HEK293T (cell line): Measurements from ENCODE around the gene MAN1C1.

Experiments
- ARNT ChIP-seq: fragments of 450-650 bp; IDR thresholded peaks from 2 replicates; pipeline ENCODE4 v1.6.1; 2017; ENCODE audit warnings: mild to moderate bottlenecking
- BHLHE40 ChIP-seq: fragments of 450-650 bp; IDR thresholded peaks from 2 replicates; pipeline ENCODE4 v1.6.1; 2016; ENCODE audit warnings: mild to moderate bottlenecking, moderate library complexity, borderline replicate concordance
- FOXA1 ChIP-seq: fragments of 450-650 bp; IDR thresholded peaks from 2 replicates; pipeline ENCODE4 v1.6.1; 2016; ENCODE audit warnings: mild to moderate bottlenecking
- FOXK2 ChIP-seq: fragments of 450-650 bp; IDR thresholded peaks from 2 replicates; pipeline ENCODE4 v1.6.1; 2016; ENCODE audit warnings: mild to moderate bottlenecking
- HDGF ChIP-seq: fragments of 450-650 bp; IDR thresholded peaks from 2 replicates; pipeline ENCODE4 v1.6.1; 2017; ENCODE audit warnings: antibody characterized with exemption, borderline replicate concordance
- SP1 ChIP-seq: fragments of 450-650 bp; IDR thresholded peaks from 2 replicates; pipeline ENCODE4 v1.6.1; 2017
- SUZ12 ChIP-seq: fragments of 450-650 bp; IDR thresholded peaks from 2 replicates; pipeline ENCODE4 v1.6.1; 2016; ENCODE audit warnings: mild to moderate bottlenecking
- TARDBP ChIP-seq: fragments of 450-650 bp; IDR thresholded peaks from 2 replicates; pipeline ENCODE4 v1.6.1; 2016
- ZNF384 ChIP-seq: fragments of 450-650 bp; IDR thresholded peaks from 2 replicates; pipeline ENCODE4 v1.6.1; 2016

DNA sequence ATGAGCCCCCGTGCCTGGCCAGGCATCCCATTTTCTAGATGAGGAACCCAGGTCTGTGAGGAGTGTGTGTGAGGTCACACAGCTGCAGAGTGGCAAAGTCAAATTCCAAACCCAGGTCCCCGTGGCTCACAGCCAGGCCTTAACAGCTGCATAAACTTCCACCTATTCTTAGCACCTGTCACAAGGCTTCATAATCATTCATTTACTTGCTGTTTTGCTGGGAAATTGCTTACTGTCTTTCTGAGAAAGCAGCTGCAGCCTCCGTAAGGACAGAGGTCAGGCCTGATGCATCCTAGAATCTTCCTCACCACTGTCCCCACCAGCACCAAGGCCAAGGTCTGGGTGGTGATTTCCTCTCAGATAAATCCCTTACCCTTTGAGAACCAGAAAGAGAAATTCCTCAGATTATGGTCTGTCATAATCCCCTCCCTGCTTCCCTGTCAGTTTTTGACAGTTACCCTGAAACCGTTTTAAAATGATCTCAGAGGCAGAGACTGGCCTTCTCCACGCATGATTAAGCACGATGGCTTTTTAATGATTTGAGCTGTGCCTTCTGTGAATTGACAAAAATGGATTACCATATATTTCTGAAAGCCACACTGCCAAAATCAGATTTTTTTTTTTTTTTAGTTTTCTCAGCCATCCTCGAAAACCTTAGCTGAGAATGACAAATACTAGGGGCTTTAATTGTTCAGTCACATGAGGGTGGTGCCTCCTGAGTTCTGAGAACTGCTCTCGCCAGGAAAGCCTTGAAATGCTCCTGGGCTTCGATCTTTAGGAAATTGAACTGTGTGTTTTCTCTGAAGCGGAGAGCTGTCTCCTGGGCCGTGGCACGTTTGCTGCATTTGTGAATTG lies 113.4 kb downstream of the MAN1C1 start:
- no peak for TF ChIP-seq FOXK2
- TF ChIP-seq ARNT: no peak
- no peak for TF ChIP-seq TARDBP
- TF ChIP-seq SUZ12: no peak
- TF ChIP-seq HDGF: no peak
- TF ChIP-seq BHLHE40: no peak
- no peak for TF ChIP-seq SP1
- TF ChIP-seq ZNF384: no peak
- no peak for TF ChIP-seq FOXA1
